Caco-2 (cell line): ENCODE data around the gene MSMP. TPM values are rescaled to one million over a fixed set of nuclear protein-coding genes. Genes with fewer than 3 reads are reported as not detected.
A peak's percentile ranks its signal among the peaks of the same experiment; 100 is the strongest.

Experiments used
- BruUV-seq: library from RNA; stranded (reverse); fragments of 400-500 nt; replicated peaks from 2 replicates; lab custom pipeline; 2021; lab: Mats Ljungman, UMichigan
- CTCF ChIA-PET: fragments of 300-600 bp; sonication (Branson Sonifier 250); formaldehyde crosslinking; loops from one replicate; lab custom pipeline; 2022; ENCODE audit warnings: antibody characterized with exemption; lab: Charles Lee
- POLR2A ChIA-PET: fragments of 300-600 bp; sonication (Branson Sonifier 250); formaldehyde crosslinking; loops from one replicate; lab custom pipeline; 2022; ENCODE audit warnings: antibody characterized with exemption; lab: Charles Lee
- DNase-seq, 2 experiments: peaks; one replicate each; pipeline versions ENCODE4 v3.0.0 to v3.0.0-alpha.2; 2020 to 2022
- H3K27me3 ChIP-seq: replicated peaks from 2 replicates; pipeline ENCODE4 v1.6.0; 2011; ENCODE audit warnings: low read length; ENCODE audit not compliant: control insufficient read depth, insufficient read depth
- H3K36me3 ChIP-seq: 2 replicates; pipeline ENCODE4 v1.5.1; 2011; ENCODE audit warnings: low read length; ENCODE audit not compliant: control insufficient read depth, insufficient read depth
- H3K4me1 ChIP-seq: fragments of 250-450 bp; sonication (Bioruptor Pico); 2 replicates; pipeline ENCODE4 v1.5.1; 2020; ENCODE audit warnings: mild to moderate bottlenecking
- H3K4me3 ChIP-seq: 2 replicates; pipeline ENCODE4 v1.5.1; 2011; ENCODE audit warnings: low read depth, mild to moderate bottlenecking, control low read depth, low read length
- H3K9me3 ChIP-seq: fragments of 250-450 bp; sonication (Bioruptor Pico); 2 replicates; pipeline ENCODE4 v1.5.1; 2020; ENCODE audit warnings: mild to moderate bottlenecking, moderate library complexity
- H3K27ac Mint-ChIP-seq: one replicate; pipeline ENCODE4 v1.8.0; 2022; ENCODE audit warnings: mixed read lengths; ENCODE audit not compliant: unreplicated experiment
- H3K27me3 Mint-ChIP-seq: one replicate; pipeline ENCODE4 v1.8.0; 2022; ENCODE audit warnings: mixed read lengths; ENCODE audit not compliant: insufficient read depth, unreplicated experiment
- H3K36me3 Mint-ChIP-seq: one replicate; pipeline ENCODE4 v1.8.0; 2022; ENCODE audit warnings: mild to moderate bottlenecking, mixed read lengths; ENCODE audit not compliant: insufficient read depth, unreplicated experiment
- H3K4me1 Mint-ChIP-seq: one replicate; pipeline ENCODE4 v1.8.0; 2022; ENCODE audit warnings: low read depth, mixed read lengths; ENCODE audit not compliant: unreplicated experiment
- H3K4me3 Mint-ChIP-seq: one replicate; pipeline ENCODE4 v1.8.0; 2022; ENCODE audit warnings: mild to moderate bottlenecking, moderate library complexity, mixed read lengths; ENCODE audit not compliant: unreplicated experiment
- H3K9me3 Mint-ChIP-seq: one replicate; pipeline ENCODE4 v1.8.0; 2022; ENCODE audit warnings: mixed read lengths; ENCODE audit not compliant: unreplicated experiment
- intact Hi-C: fragments of 100-400 bp; cut with micrococcal nuclease; formaldehyde crosslinking; loops from one replicate; pipeline ENCODE4 v1.10.0; 2022; ENCODE audit not compliant: unreplicated experiment
- total RNA-seq: library from RNA; stranded (reverse); gene quantifications from 2 replicates; pipeline ENCODE4 v1.2.3, GENCODE V29; 2022
- TF ChIP-seq, protein P1 (sequence below), 2 experiments: fragments of 200-600 bp in 1 of 2; IDR thresholded peaks; 1 replicate in 1 of 2; 2 replicates in 1 of 2; pipeline versions ENCODE4 v1.5.1 to v1.8.0; 2011 to 2022; ENCODE audit warnings: antibody characterized with exemption in 1 of 2, control low read depth in 1 of 2, inconsistent platforms in 1 of 2, low read depth in 1 of 2, low read length in 1 of 2, mild to moderate bottlenecking in 1 of 2, moderate library complexity in 1 of 2; ENCODE audit not compliant: insufficient read depth in 1 of 2, severe bottlenecking in 1 of 2, unreplicated experiment in 1 of 2

MSMP gene
- total RNA-seq, 1 experiment from 2014 or later: not detected

DNA sequence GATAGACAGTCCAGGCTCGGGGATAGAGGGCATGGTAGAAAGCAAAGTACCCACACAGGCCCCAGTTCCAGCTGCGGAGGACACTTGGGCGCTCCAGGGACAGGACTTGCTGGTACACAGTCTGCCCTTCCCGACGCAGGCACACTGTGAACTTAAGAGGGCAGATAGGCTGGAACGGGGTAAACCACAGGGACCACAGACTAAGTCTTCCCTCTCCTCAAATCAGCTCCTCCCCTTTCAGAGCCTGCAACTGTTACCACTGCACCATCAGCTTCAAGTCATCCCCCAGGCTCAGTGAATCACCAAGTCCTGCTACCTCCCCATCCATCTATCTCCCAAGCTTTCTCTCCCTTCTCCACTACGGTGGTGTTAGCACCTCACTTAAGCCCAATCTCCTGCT is 12.3 kb downstream of the MSMP start:
- Mint-ChIP-seq H3K9me3 (no peaks in the 10 kb centered on the region), H3K4me1 (peaks cover 14% of the 10 kb centered on the region), H3K36me3 (peaks cover 87% of the 10 kb centered on the region), H3K27ac (peak overlapping the region; percentile 43), H3K27me3 (no peaks in the 10 kb centered on the region), H3K4me3 (no peak overlapping the region)
- no peak for DNase-seq
- Histone ChIP-seq H3K4me3 (no peak overlapping the region), H3K27me3 (no peaks in the 10 kb centered on the region), H3K36me3 (peaks cover 8% of the 10 kb centered on the region), H3K9me3 (no peaks in the 10 kb centered on the region), H3K4me1 (peaks cover 11% of the 10 kb centered on the region)
- POLR2A ChIA-PET: no interaction called here
- no TSS peak for BruUV-seq
- TF ChIP-seq, protein P1, sequence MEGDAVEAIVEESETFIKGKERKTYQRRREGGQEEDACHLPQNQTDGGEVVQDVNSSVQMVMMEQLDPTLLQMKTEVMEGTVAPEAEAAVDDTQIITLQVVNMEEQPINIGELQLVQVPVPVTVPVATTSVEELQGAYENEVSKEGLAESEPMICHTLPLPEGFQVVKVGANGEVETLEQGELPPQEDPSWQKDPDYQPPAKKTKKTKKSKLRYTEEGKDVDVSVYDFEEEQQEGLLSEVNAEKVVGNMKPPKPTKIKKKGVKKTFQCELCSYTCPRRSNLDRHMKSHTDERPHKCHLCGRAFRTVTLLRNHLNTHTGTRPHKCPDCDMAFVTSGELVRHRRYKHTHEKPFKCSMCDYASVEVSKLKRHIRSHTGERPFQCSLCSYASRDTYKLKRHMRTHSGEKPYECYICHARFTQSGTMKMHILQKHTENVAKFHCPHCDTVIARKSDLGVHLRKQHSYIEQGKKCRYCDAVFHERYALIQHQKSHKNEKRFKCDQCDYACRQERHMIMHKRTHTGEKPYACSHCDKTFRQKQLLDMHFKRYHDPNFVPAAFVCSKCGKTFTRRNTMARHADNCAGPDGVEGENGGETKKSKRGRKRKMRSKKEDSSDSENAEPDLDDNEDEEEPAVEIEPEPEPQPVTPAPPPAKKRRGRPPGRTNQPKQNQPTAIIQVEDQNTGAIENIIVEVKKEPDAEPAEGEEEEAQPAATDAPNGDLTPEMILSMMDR (IDR thresholded peaks at IDR 0.05; ENCODE audit: insufficient read depth in 1 of 2, low read depth in 1 of 2, low read length in 1 of 2, severe bottlenecking in 1 of 2, unreplicated experiment in 1 of 2): no peak
- intact Hi-C loops: no loop called here
- CTCF ChIA-PET: interaction anchor here (1.1 kb wide), 1 partner anchor 77 kb away, joined by 3 read pairs; the partner anchor contains the start of gene ARHGEF39

DNA sequence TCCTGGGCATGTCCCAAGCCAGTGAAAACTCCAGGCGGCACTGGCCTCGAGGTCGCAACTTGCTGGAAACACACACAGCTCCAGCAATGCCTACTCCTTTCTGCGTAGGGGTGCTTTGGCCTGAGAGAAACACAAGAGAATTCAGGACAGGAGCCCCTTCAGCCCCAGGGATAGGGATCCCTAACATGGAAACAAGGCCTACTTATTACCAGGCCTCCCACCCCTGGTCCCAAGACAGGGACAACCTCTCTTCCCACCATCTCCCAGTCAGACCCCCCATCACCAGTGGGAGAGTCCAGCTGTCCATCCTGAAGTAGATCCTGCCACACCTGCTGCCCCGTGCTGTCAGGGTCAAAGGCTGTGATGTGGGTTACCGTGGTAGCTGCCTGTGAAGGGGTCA is 13.8 kb downstream of the MSMP start:
- Histone ChIP-seq H3K36me3 (peaks cover 8% of the 10 kb centered on the region), H3K9me3 (no peaks in the 10 kb centered on the region), H3K4me1 (no peaks in the 10 kb centered on the region), H3K27me3 (no peaks in the 10 kb centered on the region), H3K4me3 (no peak overlapping the region)
- peaks cover 89% of the 10 kb centered on the region for H3K36me3 Mint-ChIP-seq
- no peaks in the 10 kb centered on the region for H3K27me3 Mint-ChIP-seq
- no peak overlapping the region for H3K4me3 Mint-ChIP-seq
- H3K9me3 Mint-ChIP-seq: no peaks in the 10 kb centered on the region
- POLR2A ChIA-PET: interaction anchor here (1.1 to 1.5 kb wide), 2 partner anchors 8 to 75 kb away, joined by 4 to 6 read pairs; partner anchors contain the start of genes ARHGEF39, CREB3 and TLN1
- no peaks in the 10 kb centered on the region for H3K4me1 Mint-ChIP-seq
- intact Hi-C loops: no loop called here
- TF ChIP-seq, protein P1 (IDR thresholded peaks at IDR 0.05; ENCODE audit: insufficient read depth in 1 of 2, low read depth in 1 of 2, low read length in 1 of 2, severe bottlenecking in 1 of 2, unreplicated experiment in 1 of 2): no peak
- no TSS peak for BruUV-seq
- CTCF ChIA-PET: no interaction called here
- H3K27ac Mint-ChIP-seq: peak overlapping the region; percentile 23
- no peak for DNase-seq

DNA sequence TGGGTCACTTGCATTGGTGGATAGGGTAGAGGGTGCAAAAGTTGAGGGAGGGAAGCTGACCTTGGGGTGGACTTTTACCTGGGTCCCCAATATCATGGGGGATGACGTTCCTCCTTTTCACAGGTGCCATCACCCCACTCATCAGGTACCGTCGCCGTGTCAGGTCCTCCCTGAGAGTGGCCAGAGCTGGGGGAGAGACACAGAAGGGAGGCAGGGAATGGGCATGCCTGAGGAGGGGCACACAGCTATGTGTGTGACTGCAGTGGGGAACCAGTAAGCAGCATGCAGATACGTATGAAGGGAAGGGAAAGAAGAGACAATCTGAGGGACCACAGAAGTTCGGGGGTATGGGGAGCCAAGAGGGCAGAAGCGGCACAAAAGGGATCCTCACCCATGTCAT is 15.2 kb downstream of the MSMP start:
- no peak for DNase-seq
- Mint-ChIP-seq H3K9me3 (no peaks in the 10 kb centered on the region), H3K27ac (peak overlapping the region; percentile 27), H3K4me1 (no peaks in the 10 kb centered on the region), H3K27me3 (no peaks in the 10 kb centered on the region), H3K36me3 (peaks cover 89% of the 10 kb centered on the region), H3K4me3 (no peak overlapping the region)
- peaks cover 5% of the 10 kb centered on the region for H3K36me3 ChIP-seq
- H3K4me1 ChIP-seq: no peaks in the 10 kb centered on the region
- POLR2A ChIA-PET: interaction anchor here (1.0 kb wide), 2 partner anchors 9 to 11 kb away, joined by 3 read pairs; partner anchors contain the start of genes GBA2 and RGP1
- TF ChIP-seq, protein P1 (IDR thresholded peaks at IDR 0.05; ENCODE audit: insufficient read depth in 1 of 2, low read depth in 1 of 2, low read length in 1 of 2, severe bottlenecking in 1 of 2, unreplicated experiment in 1 of 2): no peak
- no TSS peak for BruUV-seq
- H3K27me3 ChIP-seq: no peaks in the 10 kb centered on the region
- no peaks in the 10 kb centered on the region for H3K9me3 ChIP-seq
- CTCF ChIA-PET: interaction anchor here (1.3 to 2.5 kb wide), 2 partner anchors 9 to 78 kb away, joined by 3 to 7 read pairs; no protein-coding TSS in a partner anchor
- H3K4me3 ChIP-seq: no peak overlapping the region
- intact Hi-C loops: loop anchor here (10.0 kb wide), 2 partner anchors 254 to 624 kb away; partner anchors contain the start of gene ATOSB
